Measurements from ENCODE around the gene UIMC1.

The UIMC1 gene

DNA sequence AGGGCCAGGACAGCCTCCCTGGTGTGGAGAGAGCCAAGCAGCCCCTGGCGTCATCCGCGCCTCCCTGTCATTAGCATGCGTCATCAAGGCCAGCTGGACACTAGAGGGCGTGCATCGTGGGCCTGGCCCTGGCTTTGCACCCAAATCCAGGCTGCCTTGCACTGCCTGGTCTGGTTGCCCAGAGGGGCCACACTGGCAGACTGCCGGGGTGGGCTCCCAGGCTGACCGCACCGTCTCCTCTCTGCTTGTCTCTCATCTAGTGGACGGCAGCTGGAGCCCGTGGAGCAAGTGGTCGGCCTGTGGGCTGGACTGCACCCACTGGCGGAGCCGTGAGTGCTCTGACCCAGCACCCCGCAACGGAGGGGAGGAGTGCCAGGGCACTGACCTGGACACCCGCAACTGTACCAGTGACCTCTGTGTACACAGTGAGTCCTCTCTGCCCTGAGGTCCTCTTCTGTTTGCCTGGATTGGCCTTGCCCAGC lies 136.4 kb downstream of the UIMC1 start:
- no peak for DNase-seq (ENCODE audit: low read depth)

DNA sequence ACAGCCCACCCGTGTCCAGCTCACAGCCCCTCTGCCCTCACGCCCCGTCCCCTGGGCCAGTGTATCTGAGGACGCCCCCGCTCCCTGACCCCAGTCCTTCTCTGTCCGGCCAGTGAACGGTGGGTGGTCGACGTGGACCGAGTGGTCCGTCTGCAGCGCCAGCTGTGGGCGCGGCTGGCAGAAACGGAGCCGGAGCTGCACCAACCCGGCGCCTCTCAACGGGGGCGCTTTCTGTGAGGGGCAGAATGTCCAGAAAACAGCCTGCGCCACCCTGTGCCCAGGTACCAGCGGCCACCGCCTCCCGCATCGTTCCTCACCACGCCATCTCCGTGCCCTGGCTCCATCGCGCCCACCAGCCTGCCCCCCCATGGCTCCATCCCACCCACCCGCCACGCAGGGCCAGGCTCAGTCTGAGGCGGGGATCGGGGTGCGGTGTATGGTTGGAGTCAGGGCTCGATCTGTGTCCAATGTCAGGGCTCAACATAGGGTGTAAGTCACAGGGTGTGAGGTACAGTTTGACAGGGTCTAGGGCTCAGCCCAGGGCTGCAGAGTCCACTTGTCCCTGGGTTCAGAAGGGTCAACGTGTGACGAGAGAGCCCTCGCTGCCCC lies 137.0 kb downstream of the UIMC1 start:
- DNase-seq (ENCODE audit: low read depth): no peak

DNA sequence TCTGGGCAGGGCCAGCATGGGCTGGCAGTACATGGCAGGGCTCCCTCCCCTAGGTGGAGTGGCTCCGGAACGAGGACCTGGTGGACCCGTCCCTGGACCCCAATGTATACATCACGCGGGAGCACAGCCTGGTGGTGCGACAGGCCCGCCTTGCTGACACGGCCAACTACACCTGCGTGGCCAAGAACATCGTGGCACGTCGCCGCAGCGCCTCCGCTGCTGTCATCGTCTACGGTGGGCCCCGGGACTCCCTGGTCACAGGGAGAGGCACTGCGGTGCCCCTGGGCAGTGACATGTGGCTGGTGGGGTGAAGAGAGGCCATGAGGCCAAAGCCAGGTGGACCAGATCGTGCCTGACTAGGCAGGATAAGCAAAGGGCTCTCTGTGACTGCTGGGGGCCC lies 137.8 kb downstream of the UIMC1 start:
- DNase-seq (ENCODE audit: low read depth): no peak

DNA sequence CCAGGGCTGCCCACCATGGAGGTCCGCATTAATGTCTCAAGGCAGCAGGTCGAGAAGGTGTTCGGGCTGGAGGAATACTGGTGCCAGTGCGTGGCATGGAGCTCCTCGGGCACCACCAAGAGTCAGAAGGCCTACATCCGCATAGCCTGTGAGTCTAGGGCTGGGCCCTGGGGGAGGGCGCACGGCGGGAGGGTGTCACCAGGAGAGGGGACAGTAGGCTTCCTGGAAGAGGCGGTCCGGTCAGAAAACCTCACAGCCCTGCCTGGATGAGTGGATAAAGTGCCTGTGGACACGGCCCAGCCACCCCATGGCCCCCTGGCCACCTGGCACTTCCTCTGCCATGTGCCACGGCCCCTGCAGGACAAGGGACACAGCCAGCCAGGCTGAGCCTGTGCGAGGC lies 138.5 kb downstream of the UIMC1 start:
- no peak for DNase-seq (ENCODE audit: low read depth)

DNA sequence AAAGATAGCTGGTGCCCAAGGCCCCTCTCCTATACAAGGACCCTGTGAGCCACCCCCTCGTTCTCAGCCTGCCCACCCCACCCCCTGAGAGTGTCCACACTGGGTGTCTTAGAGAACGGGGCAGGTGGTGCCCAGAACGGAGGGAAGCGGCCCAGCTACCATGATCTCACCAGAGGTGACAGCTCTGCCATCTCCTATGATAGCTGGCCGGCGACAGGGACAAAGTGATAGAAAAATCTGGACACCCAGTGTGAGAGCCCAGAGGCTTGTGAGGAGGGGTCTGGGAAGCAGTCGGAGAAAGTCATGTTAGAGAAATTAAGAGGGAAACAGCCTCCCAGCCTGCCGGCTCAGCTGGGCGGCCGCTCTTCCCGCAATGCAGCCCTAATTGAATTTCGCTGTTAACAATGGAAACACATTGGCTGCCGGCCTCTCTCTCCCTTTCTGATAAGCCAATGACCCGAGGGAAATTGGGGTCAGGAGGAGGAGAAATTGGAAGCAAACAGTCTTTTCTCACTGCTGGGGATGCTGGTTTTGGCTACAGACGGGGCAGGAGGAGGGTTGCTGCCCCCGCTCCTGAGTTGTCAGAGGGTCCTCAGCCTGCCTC lies 139.8 kb downstream of the UIMC1 start:
- DNase-seq (ENCODE audit: low read depth): no peak

DNA sequence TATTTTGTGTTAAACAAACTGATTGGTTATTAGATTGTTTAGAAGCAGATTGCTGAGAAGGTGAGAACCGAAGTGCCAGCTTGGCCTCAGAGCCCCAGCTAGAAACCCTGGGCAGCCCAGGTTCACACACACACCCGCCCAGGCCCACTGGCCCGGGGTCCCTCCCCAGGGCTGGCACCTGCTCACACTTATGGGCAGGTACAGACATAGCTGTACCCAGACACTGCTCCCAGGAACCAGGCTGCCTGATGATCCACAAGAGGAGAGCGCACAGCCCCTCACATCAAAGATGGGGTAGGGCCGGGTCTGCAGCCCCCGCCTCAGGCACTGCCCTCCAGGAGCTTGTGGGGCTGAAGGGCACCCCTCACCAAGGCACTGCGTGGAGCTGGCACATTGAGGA lies 140.6 kb downstream of the UIMC1 start:
- no peak for DNase-seq (ENCODE audit: low read depth)

DNA sequence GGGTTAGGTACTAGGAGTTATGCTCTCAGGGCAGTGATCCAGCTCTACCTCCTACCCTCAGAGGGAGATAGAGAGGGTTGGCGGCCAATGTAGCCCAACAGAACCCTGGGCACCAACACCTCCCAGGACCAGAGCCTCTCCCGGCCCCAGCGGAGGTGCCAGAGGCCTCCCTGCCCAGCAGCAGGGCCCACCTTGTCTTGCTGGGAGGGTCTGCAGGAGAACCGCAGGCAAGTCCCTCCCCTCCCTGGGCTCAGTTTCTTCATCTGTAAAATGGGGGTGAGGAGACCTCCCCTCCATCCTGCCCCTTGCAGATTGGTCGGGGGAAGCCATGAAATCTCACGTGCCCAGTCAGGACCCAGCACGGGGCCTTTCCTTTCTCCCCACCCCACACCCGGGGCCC lies 141.8 kb downstream of the UIMC1 start:
- DNase-seq (ENCODE audit: low read depth): no peak

DNA sequence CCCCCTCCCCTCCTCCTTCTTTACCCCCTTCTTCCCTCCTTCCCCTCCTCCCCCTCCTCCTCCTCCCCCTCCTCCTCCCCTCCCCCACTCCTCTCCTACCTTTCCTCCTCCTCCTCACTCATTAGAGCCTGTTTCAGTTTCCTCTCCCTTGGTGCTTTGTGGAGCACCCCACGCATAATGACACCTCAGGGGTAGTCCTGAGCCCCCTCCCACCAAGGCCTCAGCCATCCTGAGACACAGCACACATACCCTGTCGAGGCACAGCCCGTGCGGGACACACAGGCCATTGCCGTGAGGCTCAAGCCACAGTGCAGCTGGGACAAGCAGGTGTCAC lies 142.8 kb downstream of the UIMC1 start:
- no peak for DNase-seq (ENCODE audit: low read depth)

DNA sequence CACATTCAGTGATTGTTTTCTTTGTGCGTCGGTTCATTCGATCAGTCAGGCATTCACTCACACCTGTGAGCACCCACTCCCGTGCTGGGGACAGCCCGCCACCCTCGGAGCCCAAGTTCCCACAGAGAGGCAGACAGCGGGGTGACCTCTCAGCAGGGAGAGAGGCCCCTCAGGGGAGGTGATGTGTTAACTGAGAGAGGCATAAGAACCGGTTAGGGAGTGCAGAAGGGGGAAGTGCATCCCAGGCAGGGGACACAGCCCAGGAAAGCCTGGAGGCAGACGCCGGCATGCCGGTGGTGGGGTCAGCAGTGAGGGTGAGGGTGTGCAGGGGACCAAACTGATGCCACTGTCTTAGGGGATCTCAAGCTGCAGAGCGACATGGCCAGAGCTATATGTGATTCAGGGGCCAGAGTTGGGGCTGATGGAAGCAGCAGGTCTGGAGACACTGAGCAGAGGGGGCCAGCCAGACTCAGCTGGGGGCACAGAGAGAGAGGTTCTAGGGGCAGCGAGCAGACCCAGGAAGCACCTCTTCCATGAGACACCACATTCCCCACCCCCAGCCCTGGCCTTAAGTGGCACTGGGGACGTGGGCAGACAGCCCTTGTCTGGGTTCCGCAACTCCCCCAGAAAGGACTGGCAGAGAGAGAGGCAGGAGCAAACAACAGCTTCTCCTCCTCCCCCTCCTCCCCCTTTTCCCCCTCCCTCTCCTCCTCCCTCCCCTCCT lies 143.4 kb downstream of the UIMC1 start:
- no peak for DNase-seq (ENCODE audit: low read depth)

DNA sequence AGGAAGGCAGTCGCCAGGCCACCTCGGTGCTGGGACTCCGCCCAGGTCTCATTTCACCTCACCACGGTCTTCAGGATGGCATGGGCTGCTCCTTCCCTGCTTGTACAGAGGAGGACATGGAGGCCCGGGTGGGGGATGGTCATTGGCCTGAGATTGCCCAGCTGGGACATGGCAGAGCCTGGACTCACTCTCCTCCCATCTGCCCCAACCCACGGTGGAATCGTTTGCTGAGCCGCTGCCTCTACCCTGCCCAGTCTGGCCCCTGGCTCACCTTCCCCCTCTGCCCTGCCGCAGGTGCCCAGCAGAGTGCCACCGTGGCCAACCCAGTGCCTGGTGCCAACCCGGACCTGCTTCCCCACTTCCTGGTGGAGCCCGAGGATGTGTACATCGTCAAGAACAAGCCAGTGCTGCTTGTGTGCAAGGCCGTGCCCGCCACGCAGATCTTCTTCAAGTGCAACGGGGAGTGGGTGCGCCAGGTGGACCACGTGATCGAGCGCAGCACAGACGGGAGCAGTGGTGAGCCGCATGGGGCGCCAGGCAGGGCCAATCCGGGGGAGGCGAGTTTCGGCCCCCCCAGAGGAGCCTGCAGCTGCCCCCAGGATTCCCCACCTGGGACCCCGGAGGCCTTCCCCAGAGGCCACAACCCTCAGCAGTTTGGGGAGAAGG lies 144.1 kb downstream of the UIMC1 start:
- DNase-seq (ENCODE audit: low read depth): no peak

DNA sequence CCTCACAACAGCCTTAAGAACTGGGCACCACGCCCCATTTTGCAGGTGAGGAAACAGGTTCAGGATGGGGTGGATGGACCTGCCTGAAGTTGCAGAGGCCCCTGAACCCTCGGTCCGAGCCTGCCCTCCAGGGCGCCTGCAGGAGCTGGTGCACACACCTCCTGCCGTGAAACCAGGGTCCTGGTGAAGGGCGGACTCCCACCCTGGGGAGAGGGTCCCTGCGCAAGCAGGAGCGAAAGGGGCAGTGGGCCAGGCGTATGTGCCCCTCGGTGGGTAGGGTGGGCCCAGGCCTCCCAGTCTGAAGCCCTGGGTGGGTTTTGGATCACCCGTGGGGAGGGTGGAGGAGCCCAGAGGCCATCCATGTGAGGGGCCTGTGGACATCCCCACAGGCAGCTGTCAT lies 145.3 kb downstream of the UIMC1 start:
- DNase-seq (ENCODE audit: low read depth): no peak

DNA sequence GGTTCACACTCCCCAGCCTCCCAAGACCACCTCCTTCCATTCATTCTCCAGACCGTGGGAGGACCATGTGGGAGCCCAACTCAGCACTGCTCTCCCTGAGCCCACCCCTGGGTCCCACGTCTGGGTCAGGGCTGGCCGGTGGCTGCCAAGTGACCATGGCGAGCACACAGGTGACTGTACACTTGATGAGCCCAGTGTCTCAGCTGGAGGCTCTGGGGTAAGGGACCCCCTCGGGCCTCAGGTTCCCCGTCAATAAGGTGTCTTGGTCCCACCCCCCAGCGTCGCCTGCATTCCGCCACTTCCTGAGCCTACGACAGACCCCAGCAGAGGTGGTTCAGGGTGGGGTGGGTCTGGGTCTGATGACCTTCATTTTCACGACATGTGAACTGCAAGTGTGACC lies 146.2 kb downstream of the UIMC1 start:
- DNase-seq (ENCODE audit: low read depth): no peak

DNA sequence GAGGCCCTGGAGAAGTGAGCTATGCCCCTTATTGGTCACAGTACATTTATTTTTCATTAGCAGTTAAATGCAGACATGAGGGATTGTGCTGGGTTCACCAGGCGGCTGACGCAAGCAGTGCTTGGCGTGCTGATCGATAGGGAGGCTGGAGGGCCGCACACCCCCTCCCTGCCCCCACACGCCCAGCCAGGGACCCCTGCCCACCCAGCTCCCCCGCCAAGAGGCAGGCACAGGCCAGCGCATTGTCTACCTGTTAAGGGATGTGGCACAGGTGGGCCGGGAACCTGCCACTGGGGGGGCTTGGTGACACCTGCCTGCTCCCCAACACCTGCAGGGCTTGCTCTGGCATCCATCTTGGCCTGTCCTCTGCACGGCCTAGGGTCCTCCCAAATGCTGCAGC lies 146.7 kb downstream of the UIMC1 start:
- no peak for DNase-seq (ENCODE audit: low read depth)

DNA sequence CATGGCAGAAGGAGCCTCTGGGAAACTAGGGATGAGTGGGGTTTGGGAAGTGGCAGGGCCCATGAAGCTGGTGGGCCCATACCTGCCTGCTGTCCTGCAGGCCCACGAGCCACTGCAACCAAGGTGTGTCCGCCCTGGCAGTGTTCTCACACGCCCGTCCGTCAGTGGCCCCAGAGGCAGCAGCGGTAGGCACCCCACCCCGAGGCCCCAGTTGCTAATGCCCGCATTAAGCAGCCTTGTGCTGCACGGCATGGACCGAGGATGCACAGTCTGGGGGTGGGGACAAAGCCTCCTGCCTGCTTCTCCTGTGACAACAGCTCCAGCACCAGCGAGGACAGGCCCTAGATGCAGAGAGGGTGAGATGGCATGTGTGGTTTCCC lies 148.7 kb downstream of the UIMC1 start:
- DNase-seq (ENCODE audit: low read depth): no peak

DNA sequence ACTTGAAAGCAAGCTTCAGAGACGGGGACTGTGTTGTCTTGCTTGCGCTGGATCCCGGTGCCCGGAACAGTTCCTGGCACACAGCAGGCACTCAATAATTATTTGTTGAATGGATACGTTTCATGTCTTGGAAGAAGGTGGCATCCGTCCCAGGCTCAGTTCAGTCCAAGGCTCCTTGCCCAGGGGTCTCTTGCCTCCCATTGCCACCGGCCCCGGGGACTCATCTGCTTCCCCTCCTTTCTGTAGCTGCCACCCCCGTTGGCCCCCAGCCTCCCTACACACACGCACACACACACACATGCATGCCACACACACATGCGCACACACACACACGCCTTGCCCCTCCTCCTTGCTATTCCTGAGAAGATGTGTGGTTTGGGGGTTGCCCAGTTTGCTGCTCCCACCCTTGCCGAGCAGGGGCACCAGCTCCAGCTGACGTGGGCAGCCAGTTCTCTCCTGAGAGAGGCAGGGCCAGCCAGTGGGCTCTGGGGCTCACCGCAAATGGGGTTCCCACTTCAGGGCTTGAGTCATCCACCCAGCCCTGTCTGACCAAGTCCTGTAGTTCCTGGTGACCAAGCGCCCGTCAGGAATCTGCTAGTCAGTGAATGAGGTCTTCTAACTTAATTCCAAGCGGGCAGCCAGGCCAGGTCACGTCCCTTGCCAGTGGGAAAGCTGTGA lies 149.2 kb downstream of the UIMC1 start:
- no peak for DNase-seq (ENCODE audit: low read depth)

DNA sequence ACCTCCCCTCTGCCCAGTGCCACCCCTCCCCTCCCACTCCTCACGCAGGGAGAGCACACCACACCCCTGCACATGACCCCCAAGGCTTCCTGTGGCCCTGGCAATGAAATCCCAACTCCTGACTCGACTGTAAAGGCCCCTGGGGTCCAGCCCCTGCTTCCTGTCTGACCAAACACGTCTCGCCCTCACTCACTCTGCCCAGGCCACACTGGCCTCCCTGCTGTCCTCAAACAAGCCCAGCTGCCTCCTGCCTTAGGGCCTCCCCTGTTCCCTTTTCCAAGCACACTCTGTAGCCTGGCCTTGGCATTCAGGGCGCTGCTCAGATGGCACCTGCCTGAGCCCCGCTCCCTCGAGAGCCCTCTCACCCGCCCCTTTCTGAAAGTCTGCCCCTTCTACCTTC lies 149.8 kb downstream of the UIMC1 start:
- no peak for DNase-seq (ENCODE audit: low read depth)

DNA sequence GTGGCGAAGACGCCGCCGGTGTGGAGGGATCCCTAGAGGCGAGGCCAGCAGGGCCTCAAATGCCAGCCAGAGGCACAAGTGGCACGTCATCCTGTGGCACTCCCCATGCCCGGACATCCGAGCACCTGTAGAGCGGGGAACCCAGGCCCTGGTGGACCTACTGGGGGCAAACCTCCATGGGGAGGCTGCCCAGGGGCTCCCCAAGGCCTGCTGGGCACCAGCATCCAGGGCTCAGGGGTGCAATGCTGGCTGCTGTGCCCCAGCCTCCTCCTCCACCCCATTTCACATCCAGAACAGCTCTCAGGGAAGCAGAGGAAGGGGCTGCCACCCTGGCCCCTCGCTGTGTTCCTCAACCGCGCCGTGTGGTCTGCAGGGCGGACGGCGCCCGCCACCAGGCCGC lies 151.0 kb downstream of the UIMC1 start:
- DNase-seq (ENCODE audit: low read depth): no peak
